ENCODE data around the gene SYCN.

The SYCN gene

DNA sequence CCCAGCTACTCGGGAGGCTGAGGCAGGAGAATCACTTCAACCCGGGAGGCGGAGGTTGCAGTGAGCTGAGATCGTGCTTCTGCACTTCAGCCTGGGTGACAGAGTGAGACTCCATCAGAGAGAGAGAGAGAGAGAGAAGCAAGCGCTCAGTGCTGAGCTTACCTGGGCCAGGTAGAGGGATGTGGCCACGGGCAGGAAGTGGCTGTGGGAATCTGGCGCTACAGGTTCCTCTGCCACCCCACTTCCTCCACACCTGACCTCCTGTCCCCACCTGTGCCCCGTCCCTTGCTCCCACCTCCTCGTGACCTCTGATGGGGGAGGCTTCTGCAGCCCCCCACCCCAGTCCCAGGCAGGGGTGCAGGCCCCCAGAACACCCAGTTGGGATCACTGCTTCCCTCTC lies 8.3 kb downstream of the SYCN start:
- DNase-seq, result no peak

DNA sequence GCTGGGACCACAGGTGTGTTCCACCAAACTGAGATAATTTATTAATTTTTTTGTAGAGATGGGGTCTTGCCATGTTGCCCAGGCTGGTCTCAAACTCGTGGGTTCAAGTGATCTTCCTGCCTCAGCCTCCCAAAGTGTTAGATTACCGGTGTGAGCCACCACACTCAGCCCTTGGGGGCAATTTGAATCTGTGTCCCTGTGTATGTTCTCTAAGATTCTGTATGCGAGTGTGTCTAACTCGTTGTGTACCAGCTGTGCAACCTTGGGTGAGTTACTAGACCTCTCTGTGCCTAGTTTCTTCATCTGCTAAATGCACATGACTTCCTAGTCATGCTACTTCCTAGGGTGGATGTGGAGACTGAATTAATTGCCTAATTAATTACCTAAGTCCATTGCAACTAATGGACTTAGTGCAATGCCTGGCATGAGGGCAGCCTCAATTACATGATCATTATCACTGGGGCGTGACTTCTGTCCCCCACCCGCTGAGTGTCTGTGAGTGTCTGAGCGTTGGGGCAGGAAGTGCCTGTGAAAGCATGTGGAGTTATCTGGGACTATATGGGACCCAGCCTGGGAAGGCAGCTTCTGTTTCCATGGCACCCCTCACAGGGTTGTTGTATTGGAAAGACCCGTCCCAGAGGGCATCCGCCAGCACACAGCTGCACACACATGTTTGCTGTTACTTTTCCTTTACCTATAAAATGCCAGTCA lies 9.1 kb downstream of the SYCN start:
- DNase-seq, result no peak

GRCh38 chr19:39193803-39194202 lies 10.3 kb downstream of the SYCN start:
- no peak for DNase-seq

- DNase-seq, result no peak
These were observed 11.2 kb downstream of the SYCN start for GRCh38 chr19:39192846-39193245.

- no peak for DNase-seq
These were observed 13.3 kb downstream of the SYCN start for GRCh38 chr19:39190768-39191167.

- DNase-seq, result no peak
These were observed 15.1 kb downstream of the SYCN start for GRCh38 chr19:39188960-39189359.

- no peak for DNase-seq
These were observed 16.5 kb downstream of the SYCN start for GRCh38 chr19:39187552-39187943.

DNA sequence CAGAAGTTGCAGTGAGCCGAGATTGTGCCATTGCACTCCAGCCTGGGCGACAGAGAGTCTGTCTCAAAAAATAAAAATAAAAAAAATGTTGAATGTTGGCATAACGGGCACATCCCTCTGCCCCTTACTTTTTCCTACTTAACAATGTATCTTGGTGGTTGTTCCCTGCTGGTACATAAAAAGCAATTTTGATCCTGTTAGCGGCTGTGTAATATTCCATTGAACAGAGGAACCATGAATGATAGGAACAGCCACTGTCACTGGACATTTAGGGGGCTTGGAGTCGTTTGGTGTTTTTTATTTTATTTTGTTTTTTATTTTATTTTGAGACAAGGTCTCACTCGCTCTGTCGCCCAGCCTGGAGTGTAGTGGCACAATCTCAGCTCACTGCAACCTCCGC lies 17.7 kb downstream of the SYCN start:
- no peak for DNase-seq

DNA sequence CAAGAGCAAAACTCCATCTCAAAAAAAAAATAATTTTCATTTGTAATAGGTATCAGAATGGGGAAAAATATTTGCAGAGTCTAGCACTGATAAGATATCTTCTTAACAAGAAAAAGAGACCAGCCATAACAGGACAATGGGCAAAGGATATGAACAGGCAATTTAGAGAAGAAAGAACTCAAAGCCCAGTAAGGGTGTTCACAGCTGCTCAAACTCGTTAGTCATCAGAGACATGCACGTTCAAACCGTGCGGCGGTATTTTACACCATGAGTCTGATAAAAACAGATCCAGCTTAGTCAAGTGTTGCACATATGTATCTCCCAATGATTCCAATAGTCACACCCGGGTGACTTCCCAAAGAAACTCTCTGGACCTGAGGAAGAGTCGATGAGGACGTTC lies 21.0 kb downstream of the SYCN start:
- no peak for DNase-seq

DNA sequence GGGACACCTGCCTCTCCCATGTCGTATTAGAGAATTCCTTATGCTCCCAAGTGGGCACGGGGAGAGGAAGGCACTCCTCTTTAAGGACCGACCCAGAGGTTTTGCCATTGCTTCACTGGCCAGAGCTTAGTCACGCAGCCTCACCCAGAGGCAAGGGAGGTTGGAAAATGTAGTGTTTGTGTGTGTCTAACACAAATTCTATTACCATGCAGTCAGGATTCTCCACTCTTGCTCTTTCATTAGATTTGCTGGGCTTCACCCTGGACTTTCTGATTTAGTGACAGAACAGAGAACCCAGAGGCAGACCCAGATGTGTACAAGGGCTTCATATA lies 21.9 kb downstream of the SYCN start:
- no peak for DNase-seq

GRCh38 chr19:39181500-39182173 lies 22.4 kb downstream of the SYCN start:
- DNase-seq, result no peak

GRCh38 chr19:39180749-39181148 lies 23.3 kb downstream of the SYCN start:
- no peak for DNase-seq

GRCh38 chr19:39179754-39180153 lies 24.3 kb downstream of the SYCN start:
- DNase-seq, result no peak

DNA sequence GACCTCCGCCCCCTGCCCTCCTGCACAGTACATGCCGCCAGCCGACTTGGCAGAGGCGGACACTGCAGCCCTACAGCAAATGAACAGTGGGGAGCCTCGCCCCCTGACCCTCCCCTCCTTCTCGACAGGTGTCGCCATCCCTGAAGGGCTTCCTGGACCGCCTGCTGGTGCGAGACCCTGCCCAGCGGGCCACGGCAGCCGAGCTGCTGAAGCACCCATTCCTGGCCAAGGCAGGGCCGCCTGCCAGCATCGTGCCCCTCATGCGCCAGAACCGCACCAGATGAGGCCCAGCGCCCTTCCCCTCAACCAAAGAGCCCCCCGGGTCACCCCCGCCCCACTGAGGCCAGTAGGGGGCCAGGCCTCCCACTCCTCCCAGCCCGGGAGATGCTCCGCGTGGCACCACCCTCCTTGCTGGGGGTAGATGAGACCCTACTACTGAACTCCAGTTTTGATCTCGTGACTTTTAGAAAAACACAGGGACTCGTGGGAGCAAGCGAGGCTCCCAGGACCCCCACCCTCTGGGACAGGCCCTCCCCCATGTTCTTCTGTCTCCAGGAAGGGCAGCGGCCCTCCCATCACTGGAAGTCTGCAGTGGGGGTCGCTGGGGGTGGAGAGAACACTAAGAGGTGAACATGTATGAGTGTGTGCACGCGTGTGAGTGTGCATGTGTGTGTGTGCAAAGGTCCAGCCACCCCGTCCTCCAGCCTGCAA lies 25.6 kb downstream of the SYCN start:
- DNase-seq, result no peak

DNA sequence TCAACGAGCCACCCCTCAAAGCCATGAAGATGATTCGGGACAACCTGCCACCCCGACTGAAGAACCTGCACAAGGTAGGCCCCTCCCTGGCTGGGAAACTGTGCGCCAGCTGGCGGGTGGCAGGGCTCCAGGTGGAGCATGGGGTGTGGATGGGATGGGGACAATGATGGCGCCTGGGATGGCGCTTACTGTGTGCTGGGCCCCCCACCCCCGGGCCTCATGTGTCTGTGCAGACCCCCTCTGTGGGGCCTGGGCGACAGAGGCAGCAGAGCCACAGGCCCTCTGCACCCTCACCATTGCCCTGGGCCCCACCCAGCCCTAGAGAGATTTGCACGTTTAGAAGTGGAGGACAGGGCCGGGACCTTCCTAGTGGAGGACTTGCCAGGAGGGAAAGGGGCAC lies 26.3 kb downstream of the SYCN start:
- no peak for DNase-seq

DNA sequence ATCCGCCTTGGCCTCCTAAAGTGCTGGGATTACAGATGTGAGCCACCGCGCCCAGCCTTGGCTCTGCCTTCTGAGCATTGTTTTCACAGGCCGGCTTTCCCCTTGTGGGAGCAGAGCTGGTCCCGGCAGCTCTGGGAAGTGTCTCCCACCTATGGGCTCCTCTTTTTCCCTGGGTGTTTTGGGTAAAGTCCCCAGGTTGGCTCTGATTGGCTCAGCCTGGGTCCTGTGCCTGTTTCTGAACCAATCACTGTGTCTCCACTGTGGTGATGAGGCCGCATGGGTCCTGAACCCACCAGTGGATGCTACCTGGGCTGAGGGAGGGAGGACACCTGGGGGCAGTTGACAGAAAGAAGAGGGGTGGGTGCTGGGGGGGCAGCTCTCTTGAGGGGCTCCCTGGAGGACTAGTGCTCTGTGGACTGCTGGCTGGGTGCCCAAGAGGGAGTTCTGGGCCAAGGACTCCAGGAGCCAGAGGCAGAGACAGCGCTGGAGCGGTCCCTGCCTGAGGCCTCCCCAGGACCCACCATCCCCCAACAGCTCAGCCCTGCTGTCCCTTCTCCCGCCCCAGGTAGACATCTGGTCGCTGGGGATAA lies 26.9 kb downstream of the SYCN start:
- DNase-seq, result peak in 1 of 56 donors; percentile 3

DNA sequence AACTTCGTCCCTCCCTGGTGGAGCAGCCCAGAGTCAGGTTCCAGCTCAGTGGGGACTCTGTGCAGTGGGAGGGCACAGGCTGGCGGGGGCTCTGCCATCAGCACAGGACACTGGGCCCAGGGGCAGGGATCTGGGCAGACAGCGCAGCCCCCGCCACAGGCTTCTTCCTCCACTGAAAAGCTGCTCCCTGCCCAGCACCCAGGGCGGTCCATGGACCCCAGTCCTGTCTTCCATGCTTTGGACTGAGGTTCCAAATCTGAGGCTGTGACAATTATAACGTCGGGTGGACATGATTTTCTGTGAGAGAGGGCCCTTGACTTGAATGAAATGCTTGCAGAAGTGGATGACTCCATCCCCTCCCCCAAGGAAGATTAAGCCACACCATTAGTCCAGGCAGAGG lies 28.5 kb downstream of the SYCN start:
- no peak for DNase-seq

DNA sequence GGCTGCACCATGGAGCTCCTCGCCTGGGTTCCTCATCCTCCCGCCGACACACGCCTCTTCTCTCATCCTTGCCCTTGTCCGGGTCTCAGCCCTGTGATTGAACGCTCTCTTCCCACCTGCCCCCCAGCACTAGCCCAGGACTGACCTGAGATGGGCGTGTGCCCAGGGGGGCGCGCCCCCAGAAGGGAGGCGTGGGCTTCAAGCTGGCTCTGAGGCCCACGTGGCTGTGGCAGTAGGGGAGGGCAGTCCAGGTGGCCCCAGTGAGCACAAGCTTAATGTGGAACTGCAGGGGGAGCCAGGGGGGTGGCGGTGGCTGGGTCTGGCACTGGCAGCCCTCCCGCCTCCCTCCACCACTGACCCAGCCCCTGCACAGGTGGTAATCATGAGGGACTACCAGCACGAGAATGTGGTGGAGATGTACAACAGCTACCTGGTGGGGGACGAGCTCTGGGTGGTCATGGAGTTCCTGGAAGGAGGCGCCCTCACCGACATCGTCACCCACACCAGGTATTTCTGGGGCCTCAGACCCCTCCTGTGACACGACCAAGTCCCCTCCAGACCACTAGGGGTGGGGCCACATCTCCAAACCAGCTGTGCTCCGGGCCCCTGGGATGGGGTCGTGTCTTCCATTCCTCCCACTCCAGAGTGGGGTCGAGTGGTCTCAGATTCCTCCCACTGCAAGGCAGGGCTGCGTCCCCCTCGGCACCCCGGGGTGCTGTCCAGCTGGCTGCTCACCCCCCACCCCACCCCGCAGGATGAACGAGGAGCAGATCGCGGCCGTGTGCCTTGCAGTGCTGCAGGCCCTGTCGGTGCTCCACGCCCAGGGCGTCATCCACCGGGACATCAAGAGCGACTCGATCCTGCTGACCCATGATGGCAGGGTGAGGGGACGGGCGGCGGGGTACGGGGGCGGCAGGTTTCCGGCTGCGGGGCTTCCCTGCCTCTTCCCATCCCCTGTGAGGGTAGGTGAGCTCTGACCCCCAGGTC lies 29.2 kb downstream of the SYCN start:
- no peak for DNase-seq

- DNase-seq, result no peak
These were observed 29.9 kb downstream of the SYCN start for GRCh38 chr19:39174142-39174541.

DNA sequence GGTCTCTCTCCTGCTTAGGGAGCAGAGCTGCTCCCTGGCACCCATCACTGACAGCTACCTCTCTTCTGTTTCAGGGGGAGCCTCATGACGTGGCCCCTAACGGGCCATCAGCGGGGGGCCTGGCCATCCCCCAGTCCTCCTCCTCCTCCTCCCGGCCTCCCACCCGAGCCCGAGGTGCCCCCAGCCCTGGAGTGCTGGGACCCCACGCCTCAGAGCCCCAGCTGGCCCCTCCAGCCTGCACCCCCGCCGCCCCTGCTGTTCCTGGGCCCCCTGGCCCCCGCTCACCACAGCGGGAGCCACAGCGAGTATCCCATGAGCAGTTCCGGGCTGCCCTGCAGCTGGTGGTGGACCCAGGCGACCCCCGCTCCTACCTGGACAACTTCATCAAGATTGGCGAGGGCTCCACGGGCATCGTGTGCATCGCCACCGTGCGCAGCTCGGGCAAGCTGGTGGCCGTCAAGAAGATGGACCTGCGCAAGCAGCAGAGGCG lies 30.5 kb downstream of the SYCN start:
- no peak for DNase-seq
